HG02759 (cell line): Measurements from ENCODE around the gene HES6.

ENCODE experiments used
- ATAC-seq: cut with Tn5 transposase; IDR thresholded peaks from one replicate; pipeline ENCODE4 v1.9.1; 2021; ENCODE audit warnings: mild to moderate bottlenecking, moderate library complexity; ENCODE audit not compliant: unreplicated experiment

Gene HES6

DNA sequence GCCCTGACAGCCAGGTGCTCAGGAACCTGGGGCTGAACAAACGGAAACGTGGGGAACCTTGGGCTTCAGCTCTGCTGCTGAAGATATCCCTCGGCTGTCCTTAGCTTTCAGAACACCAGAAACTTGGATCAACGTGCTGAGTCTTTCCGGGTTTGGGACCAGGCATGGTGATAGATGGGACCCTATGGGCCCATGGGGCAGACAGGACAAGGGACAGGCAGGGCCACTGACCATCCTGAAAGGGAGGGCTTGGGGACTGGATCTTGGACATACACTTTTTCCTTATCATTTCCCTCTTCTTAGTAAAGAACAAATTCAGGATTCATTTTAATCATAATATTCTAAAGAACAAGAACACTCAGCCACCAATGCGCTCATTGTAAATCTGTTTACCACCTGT is 16.3 kb upstream of the HES6 start:
- ATAC-seq, result no peak

DNA sequence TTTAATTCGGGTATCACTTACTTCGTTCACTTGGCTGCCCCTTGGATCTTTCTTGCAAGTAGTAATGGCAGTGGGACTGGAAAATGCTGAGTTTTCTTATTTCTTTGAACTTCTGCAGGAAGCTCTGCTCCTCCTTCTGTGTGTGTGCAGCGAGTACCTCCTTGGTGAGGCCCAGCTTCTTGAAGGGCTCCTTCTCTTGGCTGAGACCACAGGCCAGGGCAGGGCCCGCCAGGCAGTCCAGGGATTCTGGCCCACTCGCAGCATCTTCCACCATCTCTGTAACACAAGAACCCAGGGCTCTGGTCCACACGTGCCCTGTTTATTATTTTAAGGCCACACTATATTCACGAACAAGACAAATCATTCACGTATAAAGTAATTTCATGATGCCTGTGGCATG is 15.8 kb upstream of the HES6 start:
- no peak for ATAC-seq

DNA sequence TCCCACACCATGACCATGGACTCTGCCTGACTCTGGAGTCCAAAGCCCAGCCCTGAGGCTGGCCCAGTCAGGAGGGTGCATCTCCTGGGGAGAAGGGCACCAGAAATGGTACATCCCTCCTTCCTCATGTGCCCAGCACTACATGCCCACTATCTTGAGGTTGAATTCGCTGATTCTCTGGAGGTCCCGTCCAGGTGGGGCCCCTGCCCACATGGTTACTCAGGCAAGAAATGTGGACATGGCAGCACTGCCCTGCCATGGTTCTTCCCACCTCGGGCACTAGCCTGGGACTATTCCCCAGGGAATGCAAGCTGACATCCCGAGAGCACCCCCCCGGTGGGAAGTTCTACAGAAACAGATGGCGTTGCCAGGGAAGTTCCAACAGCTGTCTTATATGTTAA is 15.3 kb upstream of the HES6 start:
- no peak for ATAC-seq

DNA sequence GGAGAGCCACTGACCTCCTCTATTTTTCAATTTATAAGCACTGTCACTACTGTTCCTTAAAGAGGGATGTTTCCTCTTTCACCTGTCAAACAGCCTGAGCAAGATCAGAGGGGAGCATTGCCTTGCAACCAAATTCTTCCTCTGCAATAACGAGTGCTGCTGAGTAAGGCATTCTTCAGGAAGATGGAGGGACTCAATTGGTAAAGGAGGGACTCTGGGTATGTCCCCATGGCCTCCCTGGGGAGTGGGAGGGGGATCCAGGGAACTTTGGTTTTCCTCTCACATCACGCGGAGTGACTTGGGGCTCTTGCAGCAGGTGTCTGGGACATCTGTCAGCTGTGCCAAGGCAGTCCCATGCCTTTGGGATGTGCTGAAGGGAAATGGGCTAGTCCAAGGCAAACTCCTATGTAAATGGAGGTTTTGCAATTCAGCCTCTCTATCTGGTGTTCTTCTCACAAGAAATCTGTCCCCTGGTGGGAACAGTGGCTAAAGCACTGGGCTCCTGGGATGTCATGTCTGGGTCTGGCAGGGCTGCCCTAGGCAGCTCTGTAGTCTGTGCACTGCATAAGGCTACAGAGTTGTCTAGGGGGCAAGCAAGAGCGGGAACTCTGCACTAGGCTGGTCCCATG is 14.4 kb upstream of the HES6 start:
- no peak for ATAC-seq

DNA sequence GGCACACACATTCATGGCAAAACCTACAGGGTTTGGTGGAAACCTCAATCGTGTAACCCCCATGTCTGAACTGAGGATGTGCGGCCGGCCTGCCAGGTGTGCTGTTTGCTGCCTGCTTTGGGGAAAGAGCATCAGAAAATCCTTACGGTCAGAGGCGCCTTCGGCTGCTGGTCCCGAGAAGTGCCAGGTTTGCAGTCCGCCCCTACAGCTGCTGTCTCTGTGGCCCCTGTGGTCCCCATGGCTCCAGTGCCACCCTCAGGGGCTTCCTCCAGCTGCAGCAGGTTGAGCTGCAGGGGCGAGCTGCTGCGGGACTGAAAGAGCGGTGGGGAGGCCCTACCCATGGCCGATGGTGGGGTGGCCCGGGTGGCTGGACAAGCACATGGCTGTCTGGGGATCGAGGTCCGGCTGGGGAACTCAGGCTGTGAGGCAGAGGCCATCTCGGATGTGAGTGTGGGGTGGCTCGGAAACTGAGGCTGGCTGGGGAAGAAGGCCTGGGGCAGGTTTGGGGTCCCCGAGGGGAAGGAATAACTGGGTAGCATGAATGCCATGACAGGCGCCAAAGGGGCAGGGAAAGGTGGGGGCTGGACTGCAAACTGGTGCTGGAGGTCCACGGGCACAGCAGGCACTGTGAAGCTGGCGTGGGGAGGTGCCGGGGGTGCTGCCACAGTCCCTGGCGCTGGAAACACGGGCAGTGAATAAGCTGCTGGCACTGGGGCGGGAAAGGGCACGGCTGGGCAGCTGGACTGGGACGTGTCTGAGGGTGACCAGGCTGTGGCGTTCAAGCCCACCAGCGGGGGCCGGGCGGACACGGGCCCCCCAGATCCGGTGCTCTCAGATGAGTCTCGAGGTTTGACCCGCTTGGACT is 13.2 kb upstream of the HES6 start:
- no peak for ATAC-seq

DNA sequence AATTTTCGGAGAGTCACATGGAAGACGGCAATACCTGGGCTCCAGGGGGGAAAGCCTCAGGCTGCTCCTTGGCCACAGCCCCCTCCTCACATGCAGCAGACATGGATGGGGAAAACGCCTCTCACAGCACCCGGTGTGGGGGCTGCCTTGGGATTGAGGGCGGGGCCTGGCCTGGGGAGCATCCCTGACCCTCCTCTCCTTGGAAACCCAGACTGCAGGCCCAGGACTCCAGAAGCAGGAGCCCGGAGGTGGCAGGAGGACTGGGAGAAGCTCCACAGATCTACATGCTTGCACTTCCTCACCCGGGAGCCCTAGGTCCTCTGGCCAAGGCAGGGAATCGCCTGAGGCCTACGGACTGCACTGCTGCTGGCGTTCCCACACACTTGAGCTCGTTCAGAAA is 12.1 kb upstream of the HES6 start:
- no peak for ATAC-seq

DNA sequence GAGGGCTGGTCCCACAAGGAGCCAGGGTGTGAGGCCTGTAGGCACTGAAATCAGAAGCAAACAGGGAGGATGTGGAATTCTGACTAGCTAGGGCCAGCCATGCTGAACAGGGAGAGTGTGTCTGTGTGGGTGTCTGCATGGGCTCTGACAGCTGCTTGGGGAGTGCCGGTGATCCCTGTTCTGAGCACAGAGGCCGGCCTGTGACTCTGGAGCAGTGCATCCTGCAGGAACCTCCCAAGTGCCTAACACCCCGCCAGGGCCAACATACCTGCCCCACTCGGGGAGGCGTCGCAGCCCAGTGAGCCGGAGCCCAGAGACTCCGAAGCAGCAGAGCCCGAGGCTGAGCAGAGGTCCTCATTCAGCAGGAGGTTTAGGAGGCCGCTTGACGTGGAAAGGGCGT is 11.5 kb upstream of the HES6 start:
- ATAC-seq, result no peak

DNA sequence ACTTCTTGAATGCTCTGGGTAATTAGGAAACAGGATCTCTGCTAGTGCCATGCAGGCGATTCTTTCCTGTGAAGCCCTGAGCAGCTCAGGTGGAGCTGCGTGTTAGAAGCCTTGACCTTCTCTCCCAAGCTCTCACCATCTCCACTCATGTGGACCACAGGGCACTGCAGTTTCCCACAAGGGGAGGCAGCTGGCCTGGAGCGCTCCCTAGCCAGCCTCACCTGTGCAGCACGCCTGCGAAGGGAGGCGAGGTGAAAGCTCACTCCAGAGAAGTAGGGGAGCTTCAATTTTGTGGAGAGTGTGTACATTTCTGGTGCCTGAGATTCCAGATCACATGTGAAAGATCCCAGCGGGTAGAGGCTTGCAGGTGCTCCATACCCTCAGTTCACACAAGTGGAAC is 11.1 kb upstream of the HES6 start:
- no peak for ATAC-seq

DNA sequence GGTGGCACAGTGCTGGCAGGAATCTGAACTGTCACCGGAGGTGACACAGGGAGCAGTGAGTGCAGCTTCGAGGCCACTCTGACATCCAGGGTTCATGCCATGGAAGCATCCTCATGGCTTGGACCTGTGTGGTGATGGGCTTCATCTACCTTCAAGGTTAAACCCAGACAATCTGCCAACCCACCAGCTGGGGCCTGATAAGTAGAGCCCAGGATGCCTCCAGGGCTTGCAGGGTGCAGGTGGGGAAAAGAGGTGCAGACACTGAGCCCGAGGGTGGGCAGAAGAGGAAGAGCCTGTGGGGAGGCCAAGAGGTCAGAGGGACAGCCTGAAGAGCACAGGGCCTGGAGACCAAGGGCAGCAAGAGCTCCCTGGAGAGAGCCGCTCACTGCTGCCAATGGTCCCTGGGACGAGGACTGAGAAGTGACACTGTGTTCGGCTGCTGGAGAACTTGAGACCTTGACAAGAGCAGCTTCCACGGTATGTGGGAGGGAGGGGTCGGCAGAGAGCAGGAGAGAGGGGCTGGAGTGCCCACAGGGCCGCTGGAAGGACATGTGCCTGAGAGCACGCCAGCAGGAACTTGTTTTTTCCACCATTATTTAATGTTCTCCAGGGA is 8.1 kb upstream of the HES6 start:
- ATAC-seq, result no peak

DNA sequence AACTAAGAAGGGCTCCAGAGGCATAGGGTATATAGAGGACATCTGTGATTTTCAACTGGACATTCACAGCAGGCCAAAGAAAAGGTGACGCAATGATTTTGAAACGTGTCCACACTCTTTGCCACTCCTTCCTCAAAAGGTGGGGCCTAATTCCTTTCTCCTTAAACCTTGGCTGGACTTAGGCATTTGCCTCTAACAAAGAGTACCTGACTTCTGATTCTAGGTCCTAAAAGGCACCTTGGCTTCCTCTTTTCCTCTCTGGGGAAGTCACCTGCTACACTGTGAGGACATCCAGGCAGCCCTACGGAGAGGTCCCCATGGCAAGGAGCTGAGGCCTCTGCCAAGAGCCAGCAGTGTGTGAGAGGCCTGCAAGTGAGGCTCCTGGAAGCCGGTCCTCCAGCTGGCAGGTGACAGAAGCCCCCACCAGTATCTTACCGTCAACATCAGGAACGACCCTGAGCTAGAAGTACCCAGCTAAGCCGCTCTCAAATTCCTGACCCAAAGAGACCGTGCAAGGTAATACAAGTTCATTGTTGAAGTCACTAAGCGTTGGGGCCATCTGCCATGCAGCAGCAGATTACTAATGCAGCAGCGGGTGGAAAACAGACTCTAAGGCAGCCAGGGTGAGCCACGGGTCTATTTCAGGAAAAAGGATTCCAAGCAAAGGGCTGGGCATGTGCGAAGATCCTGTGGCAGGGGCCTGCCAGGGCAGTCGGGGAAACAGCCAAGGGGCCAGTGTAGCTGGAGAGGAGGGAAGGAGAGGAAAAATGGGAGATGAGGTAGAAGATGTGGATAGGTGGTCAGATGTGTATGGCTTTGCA is 7.4 kb upstream of the HES6 start:
- ATAC-seq, result no peak

DNA sequence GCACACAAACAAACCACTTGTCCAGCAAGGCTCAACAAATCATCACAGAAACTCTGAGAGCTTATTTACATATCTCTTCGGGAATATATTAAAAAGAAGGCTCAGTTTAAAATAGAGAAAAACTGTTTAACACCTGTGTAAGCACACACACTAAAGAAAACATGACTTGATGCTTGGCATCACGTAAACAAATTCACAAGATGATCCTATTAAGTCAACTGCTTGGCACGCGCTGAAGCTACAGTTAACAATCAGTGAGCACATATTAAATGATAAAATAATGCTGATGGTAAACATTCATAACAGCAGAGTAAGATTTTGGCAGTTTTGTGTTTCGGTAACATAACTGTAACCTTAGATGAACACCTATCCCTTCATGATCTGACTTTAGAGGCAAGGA is 4.3 kb upstream of the HES6 start:
- ATAC-seq, result no peak

DNA sequence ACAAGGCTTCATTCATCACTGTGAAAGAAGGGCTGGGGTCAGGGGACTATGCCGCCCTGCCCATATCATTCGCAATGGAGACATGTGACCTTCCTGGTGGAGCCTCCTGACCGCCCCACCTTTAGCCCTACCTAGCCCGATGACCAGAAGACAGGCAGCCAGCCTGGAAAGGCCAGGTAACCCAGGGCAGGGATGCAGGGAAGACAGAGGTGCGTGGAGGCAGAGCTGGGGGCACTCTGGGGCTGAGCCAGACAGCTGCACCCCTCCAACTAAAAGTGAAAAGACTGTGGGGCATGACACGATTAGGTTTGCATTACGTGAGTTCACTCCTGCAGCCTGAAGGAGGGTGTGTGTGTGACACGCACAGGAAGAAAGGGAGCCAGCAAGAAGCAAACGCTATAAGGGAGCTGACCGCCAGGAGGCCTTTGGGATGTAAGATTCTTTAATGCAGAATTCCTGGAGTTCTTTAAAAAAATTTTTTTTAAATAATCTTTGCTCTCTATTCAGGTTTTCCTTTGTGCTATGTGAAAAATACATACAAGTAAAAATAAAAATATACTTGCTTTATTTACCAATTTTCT is 3.7 kb upstream of the HES6 start:
- no peak for ATAC-seq

DNA sequence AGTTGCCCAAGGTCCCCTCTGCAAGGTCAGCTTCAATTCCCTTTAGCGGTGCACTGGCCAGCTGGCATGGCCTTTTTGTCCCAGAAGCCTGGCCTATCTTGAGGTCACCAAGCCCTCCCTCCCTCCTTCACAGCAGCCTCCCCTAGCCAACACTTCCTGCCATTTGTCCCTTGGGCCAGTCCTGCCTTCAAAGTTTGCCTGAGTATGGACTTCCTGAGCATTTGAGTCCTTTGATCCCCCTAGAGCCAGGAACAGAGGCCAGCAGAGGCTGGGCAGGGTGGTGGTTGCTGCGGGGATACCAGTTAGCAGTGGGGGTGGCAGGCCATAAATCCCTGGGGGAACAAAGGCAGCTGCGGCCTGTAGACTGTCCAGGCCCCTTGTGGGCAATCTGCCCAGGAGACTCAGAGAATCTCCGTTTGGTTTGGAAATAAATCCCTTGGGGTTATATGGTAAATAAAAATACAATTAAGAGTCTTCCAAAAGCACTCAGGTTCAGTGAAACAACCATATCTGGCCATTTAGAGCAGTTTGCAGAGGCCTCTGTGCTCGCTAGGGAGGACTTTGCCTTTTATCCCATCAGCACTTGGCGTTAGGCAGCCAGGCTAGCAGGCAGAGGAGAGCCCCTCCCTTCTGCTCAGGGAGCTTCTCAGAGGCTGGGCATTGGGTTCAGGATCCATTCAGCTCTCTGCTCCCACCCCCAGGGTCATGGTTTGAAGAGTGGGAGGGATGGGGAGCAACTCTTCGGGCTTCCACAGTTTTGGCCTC is 3.1 kb upstream of the HES6 start:
- no peak for ATAC-seq

DNA sequence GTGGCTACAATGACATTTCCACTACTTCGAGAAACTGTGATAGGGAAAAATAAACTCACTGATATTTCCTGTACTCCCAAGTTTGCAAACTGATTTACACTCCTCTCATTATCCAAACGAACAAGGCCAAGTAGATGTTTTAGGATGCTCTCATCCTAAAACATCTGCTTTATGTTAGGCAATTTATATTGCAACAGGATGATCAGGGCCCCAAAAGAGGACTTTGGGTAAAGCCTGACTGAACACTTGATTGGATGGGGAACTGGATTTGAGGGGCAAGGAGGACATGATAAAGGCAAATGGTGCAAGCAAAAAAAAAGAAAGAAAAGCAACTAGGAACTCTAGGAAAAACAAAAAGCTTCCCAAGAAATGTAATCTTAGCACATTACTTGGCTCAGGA is 2.1 kb upstream of the HES6 start:
- ATAC-seq, result no peak

DNA sequence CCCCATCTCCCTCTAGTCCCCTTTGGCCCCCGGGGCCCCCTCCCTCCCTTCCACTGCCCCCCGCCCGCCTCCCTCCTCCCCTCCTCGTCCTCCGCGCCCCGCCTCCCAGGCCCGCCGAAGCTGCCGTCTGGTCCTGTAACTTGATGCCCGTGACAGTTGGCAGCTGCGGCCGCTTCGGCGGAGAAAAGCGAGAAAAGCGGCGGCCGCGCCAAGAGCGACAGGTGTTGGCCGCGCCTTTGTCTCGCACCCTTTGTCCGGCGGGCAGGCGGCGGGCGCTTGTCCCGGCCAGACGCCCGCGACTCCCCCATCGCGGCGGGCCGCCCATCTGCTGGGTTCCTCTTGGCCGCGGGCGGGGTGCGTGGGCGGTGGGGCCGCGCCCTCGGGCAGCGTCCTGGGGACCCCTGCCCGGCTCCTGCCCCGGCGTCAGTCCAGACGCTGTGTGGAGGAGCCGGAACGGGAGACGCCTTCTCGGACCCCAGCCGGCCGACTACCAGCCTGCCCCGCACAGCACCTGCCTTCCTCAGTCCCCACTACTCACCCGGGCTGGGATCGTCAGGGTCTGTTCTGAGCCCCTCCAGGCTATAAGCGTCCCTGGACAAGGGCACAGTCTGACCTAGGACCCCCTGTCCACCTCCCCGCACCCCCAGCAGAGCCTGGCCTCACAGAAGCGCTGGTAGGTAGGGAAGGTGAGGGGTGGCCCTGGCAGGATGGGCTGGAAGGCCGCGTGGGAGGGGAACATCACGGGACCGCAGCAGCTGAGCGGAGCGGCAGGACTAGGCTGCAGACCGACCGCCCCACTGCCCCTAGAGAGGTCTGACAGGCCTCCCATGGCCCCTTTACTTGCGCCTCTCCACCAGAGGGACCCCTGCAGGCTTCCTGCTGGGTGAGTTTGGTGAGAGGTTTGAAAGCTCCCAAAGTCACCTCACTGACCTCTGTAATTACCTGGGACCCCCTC is 1.2 kb upstream of the HES6 start:
- ATAC-seq, result no peak

DNA sequence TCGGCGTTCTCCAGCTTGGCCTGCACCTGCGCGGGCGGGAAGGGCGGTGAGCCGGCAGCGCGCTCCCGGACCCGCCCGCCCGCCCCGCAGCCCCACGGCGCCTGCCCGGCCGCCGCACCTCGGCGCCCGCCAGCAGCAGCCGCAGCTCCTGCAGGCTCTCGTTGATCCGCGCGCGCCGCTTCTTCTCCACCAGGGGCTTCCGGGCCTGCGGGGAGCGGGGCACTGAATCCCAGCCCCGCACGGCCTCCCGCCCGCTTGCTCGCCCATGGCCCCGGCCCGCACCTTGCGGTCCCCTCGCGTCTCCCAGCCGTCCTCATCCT is 335 bp downstream of the HES6 start:
- ATAC-seq, result peak; percentile 23

DNA sequence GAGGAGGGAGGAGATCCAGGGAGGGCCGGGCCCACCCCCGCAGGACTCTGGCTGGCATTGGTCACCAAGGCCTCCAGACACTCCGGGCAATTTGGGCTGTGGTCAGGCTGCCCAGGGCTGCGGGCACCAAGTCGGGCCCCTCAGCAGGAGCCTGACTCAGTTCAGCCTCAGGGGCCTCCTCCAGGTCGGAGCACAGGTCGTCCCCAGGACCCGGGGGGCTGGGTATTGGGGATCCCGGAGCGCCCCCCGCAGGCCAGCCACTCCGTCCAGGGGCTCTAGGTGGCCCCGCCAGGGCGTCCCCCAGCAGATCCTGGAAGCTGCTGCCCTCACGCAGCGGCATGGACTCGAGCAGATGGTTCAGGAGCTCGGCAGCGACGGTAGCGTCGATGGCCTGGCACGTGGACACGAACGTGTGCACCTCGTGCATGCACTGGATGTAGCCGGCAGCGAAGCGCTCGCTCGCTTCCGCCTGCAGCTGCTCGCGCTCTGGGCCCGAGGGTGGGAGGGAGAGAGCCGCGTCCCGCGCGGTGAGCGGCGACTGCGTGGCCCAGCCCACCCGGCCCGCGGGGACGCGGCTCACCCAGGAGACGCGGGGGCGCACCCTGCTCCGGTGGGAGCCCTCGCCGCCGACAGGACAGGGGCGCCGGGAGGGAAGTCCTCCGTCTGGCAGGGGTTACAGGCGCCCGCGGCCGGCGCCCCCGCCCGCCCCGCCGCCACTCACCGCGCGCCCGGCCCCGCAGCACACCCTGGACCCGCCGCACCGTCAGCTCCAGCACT is 884 bp downstream of the HES6 start:
- peak; percentile 9 for ATAC-seq

DNA sequence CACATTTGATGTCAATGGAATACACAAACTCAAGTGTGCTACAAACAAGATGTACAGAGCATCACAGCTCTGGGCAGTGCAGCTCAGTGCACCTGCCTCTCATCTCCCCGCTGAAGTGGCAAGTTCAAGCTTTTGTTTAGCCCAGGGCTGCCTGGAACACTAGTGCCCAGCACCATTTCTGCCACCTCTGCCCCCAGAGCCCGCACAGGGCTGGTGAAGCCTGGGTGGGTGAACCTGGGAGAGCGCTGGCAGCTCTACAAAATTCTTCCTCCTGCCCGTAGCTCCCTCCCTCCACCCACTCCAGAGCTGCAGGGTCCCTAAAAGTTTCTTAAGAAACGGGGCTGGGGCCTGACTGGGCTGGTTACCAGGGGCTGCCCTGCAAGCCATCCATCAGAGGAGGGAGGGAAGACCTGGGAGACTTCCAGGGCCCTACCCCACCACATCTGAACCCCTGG is 1.5 kb downstream of the HES6 start:
- no peak for ATAC-seq
